DND-41 (cell line): Measurements from ENCODE around the gene PGF.

ENCODE experiments used
- ATAC-seq: fragments of 200-7000 bp; cut with Tn5 transposase; 3 replicates; pipeline ENCODE4 v1.9.1; 2021; ENCODE audit warnings: low read depth; ENCODE audit not compliant: insufficient read depth
- DNase-seq: peaks from one replicate; pipeline ENCODE4 v3.0.0-alpha.2; 2020
- H2AFZ ChIP-seq: 2 replicates; pipeline ENCODE4 v1.6.0; 2012; ENCODE audit warnings: low read depth, low read length
- H3K27ac ChIP-seq: 2 replicates; pipeline ENCODE4 v1.5.1; 2012; ENCODE audit warnings: low read length, inconsistent platforms
- H3K27me3 ChIP-seq: fragments of 200-600 bp; sonication (generic); 2 replicates; pipeline ENCODE4 v1.6.0; 2012; ENCODE audit warnings: low read length, mild to moderate bottlenecking, inconsistent platforms; ENCODE audit not compliant: insufficient read depth, poor library complexity
- H3K36me3 ChIP-seq: 2 replicates; pipeline ENCODE4 v1.5.1; 2012; ENCODE audit warnings: low read length, inconsistent platforms; ENCODE audit not compliant: insufficient read depth
- H3K4me1 ChIP-seq: 2 replicates; pipeline ENCODE4 v1.5.1; 2012; ENCODE audit warnings: mild to moderate bottlenecking, low read length; ENCODE audit not compliant: insufficient read depth
- H3K4me2 ChIP-seq: 2 replicates; pipeline ENCODE4 v1.6.0; 2012; ENCODE audit warnings: mild to moderate bottlenecking, moderate library complexity, low read length, inconsistent platforms; ENCODE audit not compliant: insufficient read depth
- H3K4me3 ChIP-seq, 2 experiments: fragments of 200-600 bp in 1 of 2; shearing (Covaris generic) in 1 of 2; 2 replicates each; pipeline ENCODE4 v1.5.1; 2012 to 2016; ENCODE audit warnings: inconsistent platforms in 2 of 2, low read length in 2 of 2, mild to moderate bottlenecking in 2 of 2, low read depth in 1 of 2, moderate library complexity in 1 of 2
- H3K79me2 ChIP-seq: 2 replicates; pipeline ENCODE4 v1.6.0; 2012; ENCODE audit warnings: low read length, inconsistent platforms; ENCODE audit not compliant: insufficient read depth
- H3K9ac ChIP-seq: 2 replicates; pipeline ENCODE4 v1.6.0; 2012; ENCODE audit warnings: low read depth, mild to moderate bottlenecking, inconsistent platforms, low read length, moderate library complexity
- H3K9me3 ChIP-seq: 2 replicates; pipeline ENCODE4 v1.5.1; 2012; ENCODE audit warnings: low read length, moderate library complexity, mild to moderate bottlenecking, inconsistent platforms; ENCODE audit not compliant: insufficient read depth, severe bottlenecking
- H4K20me1 ChIP-seq: 2 replicates; pipeline ENCODE4 v1.6.0; 2012; ENCODE audit warnings: low read length; ENCODE audit not compliant: insufficient read depth
- EZH2 ChIP-seq: IDR thresholded peaks from 3 replicates; pipeline ENCODE4 v1.6.1; 2012; ENCODE audit warnings: borderline replicate concordance, low read depth, mild to moderate bottlenecking, moderate library complexity, low read length, inconsistent platforms; ENCODE audit not compliant: severe bottlenecking
- TF ChIP-seq, protein P1 (sequence below): IDR thresholded peaks from 2 replicates; pipeline ENCODE4 v1.5.1; 2012; ENCODE audit warnings: borderline replicate concordance, low read length, moderate library complexity, mild to moderate bottlenecking; ENCODE audit not compliant: poor library complexity, severe bottlenecking; ENCODE audit errors: extremely low read depth

PGF gene

GRCh38 chr14:74954232-74954946 lies 1.0 kb downstream of the PGF start:
- Histone ChIP-seq H3K27me3 (no peaks in the 10 kb centered on the region), H4K20me1 (no peaks in the 10 kb centered on the region), H3K79me2 (no peaks in the 10 kb centered on the region), H3K4me1 (no peaks in the 10 kb centered on the region), H2AFZ (no peak overlapping the region), H3K9me3 (no peaks in the 10 kb centered on the region), H3K27ac (no peak overlapping the region), H3K4me2 (no peak overlapping the region), H3K4me3 (no peak overlapping the region), H3K9ac (no peak overlapping the region), H3K36me3 (no peaks in the 10 kb centered on the region)
- ATAC-seq, result no peak
- no peak for DNase-seq
- TF ChIP-seq, protein P1, sequence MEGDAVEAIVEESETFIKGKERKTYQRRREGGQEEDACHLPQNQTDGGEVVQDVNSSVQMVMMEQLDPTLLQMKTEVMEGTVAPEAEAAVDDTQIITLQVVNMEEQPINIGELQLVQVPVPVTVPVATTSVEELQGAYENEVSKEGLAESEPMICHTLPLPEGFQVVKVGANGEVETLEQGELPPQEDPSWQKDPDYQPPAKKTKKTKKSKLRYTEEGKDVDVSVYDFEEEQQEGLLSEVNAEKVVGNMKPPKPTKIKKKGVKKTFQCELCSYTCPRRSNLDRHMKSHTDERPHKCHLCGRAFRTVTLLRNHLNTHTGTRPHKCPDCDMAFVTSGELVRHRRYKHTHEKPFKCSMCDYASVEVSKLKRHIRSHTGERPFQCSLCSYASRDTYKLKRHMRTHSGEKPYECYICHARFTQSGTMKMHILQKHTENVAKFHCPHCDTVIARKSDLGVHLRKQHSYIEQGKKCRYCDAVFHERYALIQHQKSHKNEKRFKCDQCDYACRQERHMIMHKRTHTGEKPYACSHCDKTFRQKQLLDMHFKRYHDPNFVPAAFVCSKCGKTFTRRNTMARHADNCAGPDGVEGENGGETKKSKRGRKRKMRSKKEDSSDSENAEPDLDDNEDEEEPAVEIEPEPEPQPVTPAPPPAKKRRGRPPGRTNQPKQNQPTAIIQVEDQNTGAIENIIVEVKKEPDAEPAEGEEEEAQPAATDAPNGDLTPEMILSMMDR, result no peak
- no peak for TF ChIP-seq EZH2

- no peak for DNase-seq
- Histone ChIP-seq H2AFZ (no peak overlapping the region), H3K27me3 (no peaks in the 10 kb centered on the region), H3K36me3 (no peaks in the 10 kb centered on the region), H3K9me3 (no peaks in the 10 kb centered on the region), H3K79me2 (no peaks in the 10 kb centered on the region), H3K27ac (no peak overlapping the region), H3K4me3 (no peak overlapping the region), H3K4me2 (no peak overlapping the region), H3K9ac (no peak overlapping the region), H4K20me1 (no peaks in the 10 kb centered on the region), H3K4me1 (no peaks in the 10 kb centered on the region)
- no peak for ATAC-seq
- TF ChIP-seq EZH2, result no peak
- TF ChIP-seq, protein P1, result no peak
Measured at GRCh38 chr14:74953686-74954085, 1.7 kb downstream of the PGF start.

DNA sequence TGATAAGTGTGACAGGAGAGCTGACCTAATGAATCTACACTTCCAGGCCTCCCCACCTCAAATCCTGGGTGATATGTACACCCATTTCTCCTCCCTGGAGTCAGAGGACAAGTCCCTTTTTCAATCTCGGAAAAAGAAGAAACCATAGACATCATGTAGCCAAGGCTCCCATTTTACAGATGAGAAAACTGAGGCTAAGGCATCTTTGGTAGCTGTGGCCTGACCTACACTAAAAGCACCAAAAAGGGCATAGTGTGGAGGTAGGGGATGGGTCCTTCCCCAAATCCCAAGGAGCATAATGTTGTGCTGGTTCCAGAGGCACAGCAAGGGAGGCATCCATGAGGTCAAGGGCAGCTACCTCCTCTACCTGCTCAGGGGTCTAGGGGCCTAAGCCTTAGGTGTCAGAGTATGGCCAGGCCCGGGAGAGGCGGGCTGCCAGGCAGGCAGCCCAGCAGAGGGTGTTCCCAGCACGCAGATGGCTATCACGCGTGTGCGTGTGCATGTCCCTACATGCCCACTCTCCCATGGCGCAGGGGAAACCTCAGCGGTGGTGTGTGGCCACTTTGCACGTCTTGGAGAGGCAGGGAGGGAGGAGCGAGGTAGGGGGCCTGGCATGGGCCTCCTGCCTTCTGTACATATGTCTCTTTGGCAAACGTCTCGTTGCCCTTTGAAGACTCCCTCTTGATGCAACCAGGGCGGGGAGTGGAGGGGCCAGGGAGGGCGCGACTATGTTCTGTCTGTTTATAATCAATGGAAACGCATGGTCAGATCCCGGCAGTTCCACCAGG lies 2.5 kb downstream of the PGF start:
- no peak for TF ChIP-seq EZH2
- TF ChIP-seq, protein P1, result no peak
- no peaks in the 10 kb centered on the region for H3K4me1 ChIP-seq
- no peak overlapping the region for H3K27ac ChIP-seq
- H3K79me2 ChIP-seq, result no peaks in the 10 kb centered on the region
- no peak overlapping the region for H2AFZ ChIP-seq
- H3K4me3 ChIP-seq, result no peak overlapping the region
- DNase-seq (no peak), ATAC-seq (no peak)
- H3K36me3 ChIP-seq, result no peaks in the 10 kb centered on the region
- no peaks in the 10 kb centered on the region for H3K9me3 ChIP-seq
- H3K9ac ChIP-seq, result no peak overlapping the region
- H4K20me1 ChIP-seq, result no peaks in the 10 kb centered on the region
- no peak overlapping the region for H3K4me2 ChIP-seq
- no peaks in the 10 kb centered on the region for H3K27me3 ChIP-seq
